SKM-1 treated with dmso at 0.1 percent for 144 hours (cell line): ENCODE measurements around the gene SNX14.
"Not testable (repeated sequence)": the region's sequence is repeated elsewhere in the genome, so short reads cannot be mapped to it uniquely, and the experiment has no call there.

Source experiments
- DNase-seq: peaks from one replicate; lab custom pipeline; 2025; ENCODE audit not compliant: unreplicated experiment; lab: John Stamatoyannopoulos, UW

Gene SNX14, protein sequence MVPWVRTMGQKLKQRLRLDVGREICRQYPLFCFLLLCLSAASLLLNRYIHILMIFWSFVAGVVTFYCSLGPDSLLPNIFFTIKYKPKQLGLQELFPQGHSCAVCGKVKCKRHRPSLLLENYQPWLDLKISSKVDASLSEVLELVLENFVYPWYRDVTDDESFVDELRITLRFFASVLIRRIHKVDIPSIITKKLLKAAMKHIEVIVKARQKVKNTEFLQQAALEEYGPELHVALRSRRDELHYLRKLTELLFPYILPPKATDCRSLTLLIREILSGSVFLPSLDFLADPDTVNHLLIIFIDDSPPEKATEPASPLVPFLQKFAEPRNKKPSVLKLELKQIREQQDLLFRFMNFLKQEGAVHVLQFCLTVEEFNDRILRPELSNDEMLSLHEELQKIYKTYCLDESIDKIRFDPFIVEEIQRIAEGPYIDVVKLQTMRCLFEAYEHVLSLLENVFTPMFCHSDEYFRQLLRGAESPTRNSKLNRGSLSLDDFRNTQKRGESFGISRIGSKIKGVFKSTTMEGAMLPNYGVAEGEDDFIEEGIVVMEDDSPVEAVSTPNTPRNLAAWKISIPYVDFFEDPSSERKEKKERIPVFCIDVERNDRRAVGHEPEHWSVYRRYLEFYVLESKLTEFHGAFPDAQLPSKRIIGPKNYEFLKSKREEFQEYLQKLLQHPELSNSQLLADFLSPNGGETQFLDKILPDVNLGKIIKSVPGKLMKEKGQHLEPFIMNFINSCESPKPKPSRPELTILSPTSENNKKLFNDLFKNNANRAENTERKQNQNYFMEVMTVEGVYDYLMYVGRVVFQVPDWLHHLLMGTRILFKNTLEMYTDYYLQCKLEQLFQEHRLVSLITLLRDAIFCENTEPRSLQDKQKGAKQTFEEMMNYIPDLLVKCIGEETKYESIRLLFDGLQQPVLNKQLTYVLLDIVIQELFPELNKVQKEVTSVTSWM

DNA sequence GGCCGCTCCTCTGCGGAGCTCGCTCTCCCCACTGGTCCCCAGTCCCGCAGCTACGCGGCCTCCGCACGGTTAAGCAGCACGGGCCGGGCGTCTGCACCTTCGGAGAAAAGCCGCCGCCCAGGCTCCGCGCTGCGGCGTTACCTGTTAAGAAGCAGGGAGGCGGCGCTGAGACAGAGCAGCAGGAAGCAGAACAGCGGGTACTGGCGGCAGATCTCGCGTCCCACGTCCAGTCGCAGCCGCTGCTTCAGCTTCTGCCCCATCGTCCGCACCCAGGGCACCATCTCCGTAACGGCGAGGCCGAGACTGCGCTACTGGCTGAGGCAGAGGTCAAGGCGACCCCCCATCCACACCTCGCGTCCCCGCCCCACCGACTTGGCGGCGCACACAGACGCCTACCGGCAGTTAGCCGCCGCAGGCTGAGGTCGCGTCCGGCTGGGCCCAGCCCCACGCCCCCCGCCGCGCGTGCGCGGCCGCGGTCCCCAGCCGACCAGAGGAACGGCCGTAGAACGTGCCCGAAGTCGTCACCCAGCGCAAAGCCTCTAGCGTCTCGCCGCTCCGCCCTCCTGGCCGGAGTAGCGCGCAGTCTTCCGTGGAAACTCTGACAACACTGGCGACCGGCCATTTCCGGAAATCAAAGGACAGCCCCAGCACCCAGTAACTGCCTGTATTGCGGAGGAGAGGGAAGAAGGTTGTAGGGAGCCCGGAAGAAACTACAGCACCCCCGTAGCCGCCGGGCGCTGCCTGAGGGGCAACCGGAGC is at the start of gene SNX14:
TSS of gene SNX14 (minus strand) at position 421 of the 759 bp plus-strand sequence. CDS start at position 281, 140 bp downstream.
- DNase-seq, result peak; percentile 96

- peak; percentile 97 for DNase-seq
Observed at GRCh38 chr6:85642774-85643536, 49.3 kb upstream of the SNX14 start, which contains the start of gene SYNCRIP. Gene SYNCRIP (minus strand): TSS chr6:85642886. CDS start chr6:85641439, 1,447 bp downstream.

GRCh38 chr6:85641897-85642773 is 48.5 kb upstream of the SNX14 start:
- peak; percentile 42 for DNase-seq

DNA sequence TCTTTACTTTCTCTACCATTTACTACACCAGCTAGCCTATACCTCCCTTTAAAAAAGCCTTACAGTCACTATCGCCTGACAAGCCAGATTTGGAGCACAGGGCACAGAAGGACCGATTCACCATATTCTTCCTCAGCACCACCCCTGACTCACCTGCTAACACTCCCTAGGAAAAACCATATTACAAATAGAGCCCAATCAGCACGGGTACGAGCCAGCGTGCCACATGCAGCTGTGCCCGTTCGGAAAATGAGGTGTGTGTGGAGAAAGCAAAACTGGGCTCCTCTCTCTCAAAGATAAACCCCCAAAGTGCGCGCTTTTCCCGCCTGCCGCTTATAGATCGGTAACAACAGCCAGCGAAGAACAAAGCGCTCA is 47.9 kb upstream of the SNX14 start:
- DNase-seq, result no peak

DNA sequence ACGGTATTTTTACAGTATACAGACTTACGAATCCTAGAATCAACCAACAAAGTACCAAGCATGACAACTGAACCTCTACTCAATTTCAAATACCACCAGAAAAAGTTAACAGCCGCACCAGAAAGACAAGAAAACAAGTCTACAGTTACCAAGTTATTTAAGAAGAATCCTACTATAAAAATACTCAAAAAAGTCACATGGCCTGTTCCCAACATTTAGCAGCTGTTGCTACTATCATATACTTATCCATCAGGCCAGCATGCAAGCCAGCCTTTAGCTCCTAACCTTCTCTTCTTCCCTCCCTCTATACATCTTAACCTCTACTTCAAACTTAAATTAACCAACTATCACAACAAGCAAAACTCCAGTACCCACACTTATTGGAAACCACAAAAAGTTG is 47.2 kb upstream of the SNX14 start:
- no peak for DNase-seq

- no peak for DNase-seq
Observed at GRCh38 chr6:85637579-85637978, 43.9 kb upstream of the SNX14 start.

- DNase-seq, result no peak
Observed at GRCh38 chr6:85632164-85632942, 38.7 kb upstream of the SNX14 start.

- not testable (repeated sequence) for DNase-seq
Observed at GRCh38 chr6:85631117-85631516, 37.5 kb upstream of the SNX14 start.

DNA sequence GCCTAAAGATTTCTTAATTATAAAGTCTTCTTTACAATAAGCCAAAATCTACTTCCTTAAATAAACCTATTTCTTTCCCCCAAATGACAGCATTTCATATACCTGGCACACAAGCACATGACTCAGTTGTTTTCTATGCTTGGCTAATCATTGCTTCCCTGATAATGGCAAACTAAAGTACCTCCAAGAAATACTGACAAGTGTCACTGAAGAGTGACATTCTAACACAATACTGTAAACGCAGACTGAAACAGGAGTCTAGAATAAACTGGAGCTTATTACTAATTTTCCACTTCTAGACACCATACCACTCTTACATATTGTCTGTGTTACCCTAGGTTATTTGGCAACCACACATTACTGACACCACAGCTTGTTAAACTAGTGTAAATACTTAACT is 34.7 kb upstream of the SNX14 start:
- no peak for DNase-seq

GRCh38 chr6:85620308-85620707 is 26.6 kb upstream of the SNX14 start:
- DNase-seq, result no peak

DNA sequence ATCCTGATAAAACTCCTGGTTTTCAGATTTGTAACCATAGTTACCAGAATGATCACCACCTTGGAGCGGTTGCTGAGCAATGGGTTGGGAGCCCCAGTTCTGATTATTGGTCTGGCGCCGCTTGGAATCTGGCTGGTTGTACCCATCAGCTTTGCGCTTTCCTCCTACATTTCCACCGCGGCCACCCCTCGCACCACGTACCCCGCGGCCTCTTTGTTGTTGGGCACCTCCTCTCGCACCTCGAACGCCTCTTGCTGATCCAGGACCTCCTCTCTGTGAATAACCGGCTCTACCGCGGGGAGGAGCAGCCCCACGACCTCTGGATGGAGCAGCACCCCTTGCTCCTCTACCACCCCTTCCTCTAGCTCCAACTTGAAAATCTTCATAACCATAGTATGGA is 21.1 kb upstream of the SNX14 start:
- no peak for DNase-seq

DNA sequence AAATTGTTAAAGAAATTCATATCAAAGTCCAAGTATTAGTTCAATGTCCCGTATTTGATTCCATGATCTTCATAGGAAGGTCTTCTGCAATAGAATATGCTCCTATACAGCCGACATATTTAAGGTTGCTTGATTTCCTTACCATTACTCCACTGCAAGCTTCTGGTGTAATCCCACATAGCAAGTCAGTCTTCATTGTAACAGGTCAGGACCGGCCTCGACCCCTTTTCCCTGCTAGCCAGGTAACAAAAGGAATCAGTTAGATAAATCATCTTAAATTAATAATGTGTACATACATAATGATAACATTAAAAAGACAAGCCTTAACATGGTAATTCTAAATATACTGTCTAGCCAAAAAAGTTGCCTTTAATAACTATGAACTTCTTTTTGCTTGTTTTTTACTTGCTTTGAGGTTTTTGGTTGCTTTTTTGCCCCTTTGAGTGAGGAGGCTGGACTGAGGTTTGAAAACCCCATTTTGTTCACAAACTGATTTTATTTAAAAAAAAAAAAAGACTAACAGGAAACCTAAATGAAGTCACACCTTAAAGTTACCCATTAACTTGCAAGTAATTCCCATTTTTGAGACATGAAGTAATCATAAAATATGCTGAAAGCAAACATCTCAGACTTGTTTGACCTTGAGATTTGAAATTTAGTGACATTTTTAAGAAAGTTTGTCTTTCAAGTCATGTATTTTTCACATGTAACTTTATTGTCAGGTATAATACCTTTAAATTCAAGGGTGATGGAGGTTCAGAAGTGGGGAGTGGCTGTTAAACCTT is 19.2 kb upstream of the SNX14 start:
- no peak for DNase-seq

- DNase-seq, result no peak
Observed at GRCh38 chr6:85610182-85610895, 16.7 kb upstream of the SNX14 start.

DNA sequence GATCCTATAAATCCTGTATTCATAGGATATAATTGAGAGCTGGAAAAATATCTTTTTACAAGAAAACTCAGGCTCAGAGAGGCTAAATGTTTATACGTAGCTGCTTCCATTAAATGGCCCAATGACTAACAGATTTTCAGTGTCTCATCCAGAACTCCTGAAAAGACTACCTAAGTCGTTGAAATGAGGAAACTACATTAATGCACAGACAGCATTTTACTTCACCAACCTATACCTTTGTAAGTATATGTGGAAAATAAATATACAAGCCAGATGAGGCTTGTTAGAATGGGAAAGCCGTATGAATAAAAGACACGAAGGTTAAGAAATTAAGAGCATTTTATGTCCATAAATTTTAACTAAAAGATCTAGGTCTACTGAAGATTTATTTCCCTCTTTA is 8.4 kb upstream of the SNX14 start:
- no peak for DNase-seq

DNA sequence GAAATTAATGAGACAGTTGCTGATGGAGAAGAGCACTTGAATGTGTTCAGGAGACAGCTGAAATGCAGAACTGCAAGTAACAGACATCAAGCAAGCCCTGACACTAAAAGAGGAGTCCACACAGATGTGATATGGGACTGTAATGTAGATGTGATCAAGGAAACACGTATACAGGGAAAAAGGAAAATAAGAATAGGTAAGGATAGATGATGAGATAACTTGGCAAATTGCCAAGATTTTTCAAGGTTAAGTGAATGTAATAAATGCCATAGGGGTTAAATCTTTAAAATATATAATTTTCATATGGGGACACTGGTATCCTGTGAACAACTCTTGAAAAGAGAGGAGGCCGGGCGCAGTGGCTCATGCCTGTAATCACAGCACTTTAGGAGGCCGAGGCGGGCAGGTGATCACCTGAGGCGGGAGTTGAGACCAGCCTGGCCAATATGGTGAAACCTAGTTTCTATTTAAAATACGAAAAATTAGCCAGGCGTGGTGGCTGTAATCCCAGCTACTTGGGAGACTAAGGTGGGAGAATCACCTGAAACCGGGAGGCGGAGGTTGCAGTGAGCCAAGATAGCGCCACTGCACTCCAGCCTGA is 7.2 kb upstream of the SNX14 start:
- no peak for DNase-seq

DNA sequence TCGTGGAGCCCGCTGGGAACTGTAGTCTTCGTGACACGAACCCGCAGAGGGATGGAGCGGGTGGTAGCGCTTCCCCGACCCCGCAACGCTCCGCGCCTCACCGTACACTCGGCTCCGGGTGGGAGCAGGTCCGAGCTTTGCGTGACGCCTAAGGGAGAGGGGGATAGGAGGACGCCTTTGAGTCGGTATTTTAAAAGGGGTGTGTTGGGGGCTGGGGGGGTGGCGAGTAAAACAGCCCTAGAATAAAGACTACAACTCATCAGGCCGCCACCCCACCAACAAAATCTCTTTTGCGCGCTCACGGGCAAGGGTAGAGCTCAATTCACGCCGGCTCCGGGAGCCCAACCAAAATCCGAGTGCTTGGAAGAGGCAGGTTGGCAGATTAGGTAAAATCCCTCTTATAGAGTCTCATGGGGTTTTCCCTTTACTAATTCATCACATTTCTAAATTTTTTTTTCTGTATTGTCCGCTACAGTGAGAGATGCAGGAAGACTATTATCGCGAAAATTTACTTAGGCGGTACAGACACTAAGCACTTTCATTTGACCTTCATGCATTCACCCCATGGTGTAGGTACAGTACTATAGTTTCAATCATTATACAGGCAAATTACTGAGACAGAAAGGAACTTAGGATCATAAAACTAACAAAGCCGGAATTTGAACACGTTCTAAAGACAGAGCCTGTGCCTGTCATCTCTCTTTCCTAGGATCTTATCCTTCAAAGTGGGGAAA is 706 bp upstream of the SNX14 start:
- DNase-seq, result peak; percentile 43
